OCI-M1 (cell line): ENCODE data around the gene GNRH2.
"Not testable (repeated sequence)": the region's sequence is repeated elsewhere in the genome, so short reads cannot be mapped to it uniquely, and the experiment has no call there.

ENCODE experiments used
- DNase-seq: peaks from one replicate; lab custom pipeline; 2025; lab: John Stamatoyannopoulos, UW

The GNRH2 gene

GRCh38 chr20:3042625-3043024, 797 bp upstream of the GNRH2 start:
- no peak for DNase-seq

- DNase-seq, result no peak
These were observed 1.0 kb downstream of the GNRH2 start for GRCh38 chr20:3044336-3044965.

GRCh38 chr20:3045042-3045815, 1.8 kb downstream of the GNRH2 start:
- DNase-seq, result peak; percentile 97

GRCh38 chr20:3045816-3046676, 2.6 kb downstream of the GNRH2 start, which contains the start of gene MRPS26:
MRPS26 (plus strand) TSS chr20:3046052; CDS start chr20:3046069, 17 bp downstream.
- peak; percentile 97 for DNase-seq

- no peak for DNase-seq
These were observed 3.4 kb downstream of the GNRH2 start for GRCh38 chr20:3046677-3047462.

GRCh38 chr20:3047486-3048419, 4.3 kb downstream of the GNRH2 start:
- peak; percentile 40 for DNase-seq

- no peak for DNase-seq
These were observed 8.1 kb downstream of the GNRH2 start for GRCh38 chr20:3051385-3052019.

- no peak for DNase-seq
These were observed 16.1 kb downstream of the GNRH2 start for GRCh38 chr20:3059489-3059888.

GRCh38 chr20:3064119-3064518, 20.7 kb downstream of the GNRH2 start:
- not testable (repeated sequence) for DNase-seq

- no peak for DNase-seq
These were observed 24.0 kb downstream of the GNRH2 start for GRCh38 chr20:3067139-3068014.

GRCh38 chr20:3068075-3068474, 24.7 kb downstream of the GNRH2 start:
- no peak for DNase-seq

GRCh38 chr20:3068986-3069900, 25.8 kb downstream of the GNRH2 start:
- peak; percentile 66 for DNase-seq

- DNase-seq, result no peak
These were observed 27.3 kb downstream of the GNRH2 start for GRCh38 chr20:3070725-3071124.

- DNase-seq, result no peak
These were observed 27.8 kb downstream of the GNRH2 start for GRCh38 chr20:3071266-3071609.

GRCh38 chr20:3071610-3072529, 28.4 kb downstream of the GNRH2 start, which contains the start of gene OXT:
OXT (plus strand) TSS chr20:3071620; CDS start chr20:3071656, 36 bp downstream.
- no peak for DNase-seq

- DNase-seq, result no peak
These were observed 29.3 kb downstream of the GNRH2 start for GRCh38 chr20:3072530-3073250.
